GM12878 (cell line): ENCODE measurements around the gene CFAP54. TPM values are rescaled to one million over a fixed set of nuclear protein-coding genes. Genes with fewer than 3 reads are reported as not detected.

Experiments
- ATAC-seq: fragments of 200-7000 bp; cut with Tn5 transposase; 3 replicates; pipeline ENCODE4 v1.9.1; 2020; ENCODE audit warnings: mild to moderate bottlenecking, moderate library complexity
- BruUV-seq: library from RNA; stranded (reverse); fragments of 400-500 nt; replicated peaks from 2 replicates; lab custom pipeline; 2021; lab: Mats Ljungman, UMichigan
- CTCF ChIA-PET: fragments of 300-600 bp; sonication (Branson Sonifier 250); formaldehyde crosslinking; extraction: SDS; loops from one replicate; lab custom pipeline; 2021; ENCODE audit warnings: inconsistent platforms; lab: Yijun Ruan, JAX
- POLR2A ChIA-PET: fragments of 350-600 bp; formaldehyde crosslinking; extraction: SDS; loops from one replicate; lab custom pipeline; 2021; ENCODE audit warnings: inconsistent platforms; lab: Charles Lee
- RAD21 ChIA-PET: fragments of 300-600 bp; sonication (Branson Sonifier 250); formaldehyde crosslinking; loops from one replicate; lab custom pipeline; 2023; ENCODE audit warnings: antibody characterized with exemption; ENCODE audit not compliant: unreplicated experiment; lab: Charles Lee
- SMC1A ChIA-PET: fragments of 300-600 bp; sonication (Branson Sonifier 250); formaldehyde crosslinking; loops from one replicate; lab custom pipeline; 2023; ENCODE audit not compliant: unreplicated experiment, uncharacterized antibody; lab: Charles Lee
- DNase-seq: peaks from one replicate; pipeline ENCODE4 v3.0.0-alpha.2; 2011; ENCODE audit warnings: low read depth, low spot score
- FAIRE-seq: peaks from 3 replicates; lab custom pipeline; 2011; peaks lifted over from hg19 to GRCh38; lab: Jason Lieb, UNC
- H2AFZ ChIP-seq: 2 replicates; pipeline ENCODE4 v1.6.0; 2011; ENCODE audit warnings: low read depth, low read length, control low read depth; ENCODE audit not compliant: control insufficient read depth
- H3K27ac ChIP-seq: 2 replicates; pipeline ENCODE4 v1.5.1; 2011; ENCODE audit warnings: control low read depth; ENCODE audit not compliant: control insufficient read depth, insufficient read depth
- H3K27me3 ChIP-seq, 2 experiments: replicated peaks in 1 of 2; 2 replicates each; pipeline versions ENCODE4 v1.6.0 to v1.6.1; 2011; ENCODE audit warnings: low read length in 1 of 2; ENCODE audit not compliant: control insufficient read depth in 2 of 2, insufficient read depth in 2 of 2
- H3K36me3 ChIP-seq, 2 experiments: 2 replicates each; pipeline ENCODE4 v1.5.1; 2011; ENCODE audit warnings: low read length in 1 of 2; ENCODE audit not compliant: control insufficient read depth in 2 of 2, insufficient read depth in 2 of 2
- H3K4me1 ChIP-seq: 2 replicates; pipeline ENCODE4 v1.6.1; 2011; ENCODE audit warnings: mild to moderate bottlenecking, low read length, moderate library complexity, mixed read lengths; ENCODE audit not compliant: control insufficient read depth, insufficient read depth
- H3K4me2 ChIP-seq: 2 replicates; pipeline ENCODE4 v1.6.0; 2011; ENCODE audit warnings: control low read depth; ENCODE audit not compliant: control insufficient read depth, insufficient read depth
- H3K4me3 ChIP-seq: fragments of 200-600 bp; sonication (generic); 2 replicates; pipeline ENCODE4 v1.5.1; 2016
- H3K79me2 ChIP-seq: 2 replicates; pipeline ENCODE4 v1.6.0; 2011; ENCODE audit warnings: low read length; ENCODE audit not compliant: control insufficient read depth, insufficient read depth
- H3K9ac ChIP-seq: 2 replicates; pipeline ENCODE4 v1.8.0; 2011; ENCODE audit warnings: low read length, control low read depth, mixed read lengths; ENCODE audit not compliant: control insufficient read depth, insufficient read depth
- H3K9me3 ChIP-seq: replicated peaks from 3 replicates; pipeline ENCODE4 v1.5.1; 2011; ENCODE audit warnings: mild to moderate bottlenecking, low read length; ENCODE audit not compliant: control insufficient read depth, insufficient read depth
- H4K20me1 ChIP-seq: 2 replicates; pipeline ENCODE4 v1.6.0; 2011; ENCODE audit not compliant: control insufficient read depth, insufficient read depth
- DPF2 ChIP-seq: fragments of 450-650 bp; IDR thresholded peaks from 2 replicates; pipeline ENCODE4 v1.6.1; 2017; ENCODE audit warnings: mild to moderate bottlenecking
- EGR1 ChIP-seq, 2 experiments: IDR thresholded peaks; 1 replicate in 1 of 2; 2 replicates in 1 of 2; pipeline ENCODE4 v1.6.1; 2011 to 2012; ENCODE audit warnings: low read depth in 2 of 2, low read length in 2 of 2, borderline replicate concordance in 1 of 2, mild to moderate bottlenecking in 1 of 2, moderate library complexity in 1 of 2
- FOXK2 ChIP-seq: fragments of 450-650 bp; IDR thresholded peaks from 2 replicates; pipeline ENCODE4 v1.6.1; 2017; ENCODE audit warnings: mild to moderate bottlenecking, moderate library complexity
- HDGF ChIP-seq: fragments of 450-650 bp; IDR thresholded peaks from 2 replicates; pipeline ENCODE4 v1.6.1; 2016; ENCODE audit warnings: antibody characterized with exemption
- NFXL1 ChIP-seq: fragments of 450-650 bp; IDR thresholded peaks from 2 replicates; pipeline ENCODE4 v1.6.1; 2017; ENCODE audit warnings: antibody characterized with exemption, mild to moderate bottlenecking, borderline replicate concordance
- SMAD1 ChIP-seq: fragments of 450-650 bp; IDR thresholded peaks from 2 replicates; pipeline ENCODE4 v1.6.1; 2018; ENCODE audit warnings: mild to moderate bottlenecking, low read depth; ENCODE audit not compliant: partially characterized antibody
- ZBED1 ChIP-seq: IDR thresholded peaks from 2 replicates; pipeline ENCODE4 v1.6.1; 2016; ENCODE audit warnings: borderline replicate concordance
- ZNF207 ChIP-seq: fragments of 450-650 bp; IDR thresholded peaks from 2 replicates; pipeline ENCODE4 v1.6.1; 2014; ENCODE audit warnings: antibody characterized with exemption, mild to moderate bottlenecking, borderline replicate concordance
- WGBS: methylation state at CpG from one replicate; pipeline ENCODE4 v1.1.6; 2016; ENCODE audit warnings: low lambda C conversion rate; ENCODE audit not compliant: insufficient replicate concordance, insufficient coverage; ENCODE audit errors: missing lambda C conversion rate; 5-methylcytosine and 5-hydroxymethylcytosine counted together
- in situ Hi-C: fragments of 300-500 bp; cut with MboI; formaldehyde crosslinking; loops from 9 replicates; pipeline ENCODE4 v1.14.3; 2018; ENCODE audit warnings: mixed read lengths
- intact Hi-C: fragments of 100-400 bp; cut with micrococcal nuclease; formaldehyde crosslinking; loops from one replicate; pipeline ENCODE4 v1.14.2; 2022; ENCODE audit not compliant: unreplicated experiment
- polyA plus RNA-seq, 11 experiments: library from polyadenylated mRNA; depleted of rRNA in 4 of 11; unstranded in 6 of 11; stranded (reverse) in 5 of 11; fragments of >200 nt; fragmentation: Nextera tagmentation in 4 of 11; fragmentation: Illumina TruSeq in 1 of 11; extraction: Ambion mirVana in 4 of 11; extraction: Trizol in 1 of 11; gene quantifications; 1 replicate in 1 of 11; 2 replicates in 10 of 11; pipeline versions ENCODE4 v1.2.1 to v1.2.3, GENCODE V29; 2011 to 2016; ENCODE audit warnings: inconsistent platforms in 2 of 11, missing spikeins in 2 of 11, low read depth in 1 of 11
- total RNA-seq, 4 experiments: library from RNA; depleted of rRNA in 3 of 4; stranded (reverse); fragments of >200 nt in 3 of 4; fragmentation: Illumina TruSeq in 1 of 4; extraction: Trizol in 1 of 4; gene quantifications; 2 replicates each; pipeline versions ENCODE4 v1.2.1 to v1.2.3, GENCODE V29; 2013 to 2021
- TF ChIP-seq, protein P1 (sequence below): fragments of 450-650 bp; IDR thresholded peaks from 2 replicates; pipeline ENCODE4 v1.6.1; 2017; ENCODE audit warnings: low read depth, mild to moderate bottlenecking, moderate library complexity
- TF ChIP-seq, protein P2 (sequence below): IDR thresholded peaks from 2 replicates; pipeline ENCODE4 v1.6.1; 2011; ENCODE audit warnings: borderline replicate concordance, low read depth, mild to moderate bottlenecking, moderate library complexity, low read length; ENCODE audit not compliant: insufficient read depth, poor library complexity, severe bottlenecking
- TF ChIP-seq, protein P3 (sequence below): fragments of 450-650 bp; IDR thresholded peaks from 2 replicates; pipeline ENCODE4 v1.6.1; 2018; ENCODE audit warnings: borderline replicate concordance, mild to moderate bottlenecking; ENCODE audit not compliant: partially characterized antibody
- TF ChIP-seq, protein P4 (sequence below): IDR thresholded peaks from 2 replicates; pipeline ENCODE4 v1.6.1; 2012; ENCODE audit warnings: mild to moderate bottlenecking, low read depth, low read length

The CFAP54 gene
- total and polyA plus RNA-seq, 10 of the 15 experiments (the other 5 are each of a cell fraction or from before 2014, with no cell fraction given), result 0.19 to 1.5 (median 0.56) TPM

- TF ChIP-seq SMAD1 (no peak), DPF2 (no peak)
- TF ChIP-seq, protein P1, sequence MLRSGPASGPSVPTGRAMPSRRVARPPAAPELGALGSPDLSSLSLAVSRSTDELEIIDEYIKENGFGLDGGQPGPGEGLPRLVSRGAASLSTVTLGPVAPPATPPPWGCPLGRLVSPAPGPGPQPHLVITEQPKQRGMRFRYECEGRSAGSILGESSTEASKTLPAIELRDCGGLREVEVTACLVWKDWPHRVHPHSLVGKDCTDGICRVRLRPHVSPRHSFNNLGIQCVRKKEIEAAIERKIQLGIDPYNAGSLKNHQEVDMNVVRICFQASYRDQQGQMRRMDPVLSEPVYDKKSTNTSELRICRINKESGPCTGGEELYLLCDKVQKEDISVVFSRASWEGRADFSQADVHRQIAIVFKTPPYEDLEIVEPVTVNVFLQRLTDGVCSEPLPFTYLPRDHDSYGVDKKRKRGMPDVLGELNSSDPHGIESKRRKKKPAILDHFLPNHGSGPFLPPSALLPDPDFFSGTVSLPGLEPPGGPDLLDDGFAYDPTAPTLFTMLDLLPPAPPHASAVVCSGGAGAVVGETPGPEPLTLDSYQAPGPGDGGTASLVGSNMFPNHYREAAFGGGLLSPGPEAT, result no peak
- TF ChIP-seq, protein P2, sequence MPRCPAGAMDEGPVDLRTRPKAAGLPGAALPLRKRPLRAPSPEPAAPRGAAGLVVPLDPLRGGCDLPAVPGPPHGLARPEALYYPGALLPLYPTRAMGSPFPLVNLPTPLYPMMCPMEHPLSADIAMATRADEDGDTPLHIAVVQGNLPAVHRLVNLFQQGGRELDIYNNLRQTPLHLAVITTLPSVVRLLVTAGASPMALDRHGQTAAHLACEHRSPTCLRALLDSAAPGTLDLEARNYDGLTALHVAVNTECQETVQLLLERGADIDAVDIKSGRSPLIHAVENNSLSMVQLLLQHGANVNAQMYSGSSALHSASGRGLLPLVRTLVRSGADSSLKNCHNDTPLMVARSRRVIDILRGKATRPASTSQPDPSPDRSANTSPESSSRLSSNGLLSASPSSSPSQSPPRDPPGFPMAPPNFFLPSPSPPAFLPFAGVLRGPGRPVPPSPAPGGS, result no peak
Measured at GRCh38 chr12:96892104-96892503, 402.7 kb downstream of the CFAP54 start (continued).

DNA sequence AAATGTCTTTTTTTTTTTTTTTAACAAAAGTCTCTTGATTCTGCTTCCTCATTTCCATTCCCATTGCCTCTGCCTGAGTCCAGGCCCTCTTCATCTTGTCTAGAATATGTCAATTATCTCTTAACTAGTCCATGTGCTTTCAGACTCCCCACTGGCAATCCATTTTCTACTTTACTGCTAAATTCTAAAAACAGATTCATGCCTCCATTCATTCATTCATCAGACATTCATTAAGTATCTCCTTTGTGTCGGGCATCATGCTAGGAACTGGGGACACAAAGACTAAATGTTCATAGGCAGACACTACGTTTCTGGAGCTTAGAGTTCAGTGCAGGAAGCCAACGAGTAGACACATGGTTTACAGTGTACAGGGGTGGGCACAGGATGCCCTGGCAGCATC, 408.0 kb downstream of the CFAP54 start:
- ChIA-PET POLR2A (no interaction called here), SMC1A (no interaction called here), RAD21 (no interaction called here), CTCF (interaction anchor here (1.0 kb wide), 1 partner anchor 9 kb away, joined by 3 read pairs; no protein-coding TSS in a partner anchor)
- no peak overlapping the region for H3K4me3 ChIP-seq
- no peaks in the 10 kb centered on the region; the same call in 2 of the 3 replicates for H3K9me3 ChIP-seq
- no peak overlapping the region for H3K27ac ChIP-seq
- no peaks in the 10 kb centered on the region for H3K36me3 ChIP-seq
- no peaks in the 10 kb centered on the region for H3K79me2 ChIP-seq
- H4K20me1 ChIP-seq, result no peaks in the 10 kb centered on the region
- H3K9ac ChIP-seq, result no peak overlapping the region
- FAIRE-seq, result no peak
- no peaks in the 10 kb centered on the region for H3K4me1 ChIP-seq
- no peaks in the 10 kb centered on the region for H3K27me3 ChIP-seq
- 30% methylated on average over 3 of the region's 3 CpGs for WGBS
- no TSS peak for BruUV-seq
- no peak overlapping the region for H3K4me2 ChIP-seq
- intact Hi-C loops, result no loop called here
- ATAC-seq, result no peak
- in situ Hi-C loops, result no loop called here
- H2AFZ ChIP-seq, result no peak overlapping the region
- DNase-seq, result no peak
- TF ChIP-seq ZBED1, result no peak
- TF ChIP-seq, protein P3, sequence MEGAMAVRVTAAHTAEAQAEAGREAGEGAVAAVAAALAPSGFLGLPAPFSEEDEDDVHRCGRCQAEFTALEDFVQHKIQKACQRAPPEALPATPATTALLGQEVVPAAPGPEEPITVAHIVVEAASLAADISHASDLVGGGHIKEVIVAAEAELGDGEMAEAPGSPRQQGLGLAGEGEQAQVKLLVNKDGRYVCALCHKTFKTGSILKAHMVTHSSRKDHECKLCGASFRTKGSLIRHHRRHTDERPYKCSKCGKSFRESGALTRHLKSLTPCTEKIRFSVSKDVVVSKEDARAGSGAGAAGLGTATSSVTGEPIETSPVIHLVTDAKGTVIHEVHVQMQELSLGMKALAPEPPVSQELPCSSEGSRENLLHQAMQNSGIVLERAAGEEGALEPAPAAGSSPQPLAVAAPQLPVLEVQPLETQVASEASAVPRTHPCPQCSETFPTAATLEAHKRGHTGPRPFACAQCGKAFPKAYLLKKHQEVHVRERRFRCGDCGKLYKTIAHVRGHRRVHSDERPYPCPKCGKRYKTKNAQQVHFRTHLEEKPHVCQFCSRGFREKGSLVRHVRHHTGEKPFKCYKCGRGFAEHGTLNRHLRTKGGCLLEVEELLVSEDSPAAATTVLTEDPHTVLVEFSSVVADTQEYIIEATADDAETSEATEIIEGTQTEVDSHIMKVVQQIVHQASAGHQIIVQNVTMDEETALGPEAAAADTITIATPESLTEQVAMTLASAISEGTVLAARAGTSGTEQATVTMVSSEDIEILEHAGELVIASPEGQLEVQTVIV, result no peak
- no peak for TF ChIP-seq EGR1 (IDR thresholded peaks at IDR 0.05; ENCODE audit: borderline replicate concordance in 1 of 2, low read depth in 2 of 2, low read length in 2 of 2)
- no peak for TF ChIP-seq ZNF207
- TF ChIP-seq FOXK2, result no peak
- no peak for TF ChIP-seq NFXL1
- TF ChIP-seq, protein P4, sequence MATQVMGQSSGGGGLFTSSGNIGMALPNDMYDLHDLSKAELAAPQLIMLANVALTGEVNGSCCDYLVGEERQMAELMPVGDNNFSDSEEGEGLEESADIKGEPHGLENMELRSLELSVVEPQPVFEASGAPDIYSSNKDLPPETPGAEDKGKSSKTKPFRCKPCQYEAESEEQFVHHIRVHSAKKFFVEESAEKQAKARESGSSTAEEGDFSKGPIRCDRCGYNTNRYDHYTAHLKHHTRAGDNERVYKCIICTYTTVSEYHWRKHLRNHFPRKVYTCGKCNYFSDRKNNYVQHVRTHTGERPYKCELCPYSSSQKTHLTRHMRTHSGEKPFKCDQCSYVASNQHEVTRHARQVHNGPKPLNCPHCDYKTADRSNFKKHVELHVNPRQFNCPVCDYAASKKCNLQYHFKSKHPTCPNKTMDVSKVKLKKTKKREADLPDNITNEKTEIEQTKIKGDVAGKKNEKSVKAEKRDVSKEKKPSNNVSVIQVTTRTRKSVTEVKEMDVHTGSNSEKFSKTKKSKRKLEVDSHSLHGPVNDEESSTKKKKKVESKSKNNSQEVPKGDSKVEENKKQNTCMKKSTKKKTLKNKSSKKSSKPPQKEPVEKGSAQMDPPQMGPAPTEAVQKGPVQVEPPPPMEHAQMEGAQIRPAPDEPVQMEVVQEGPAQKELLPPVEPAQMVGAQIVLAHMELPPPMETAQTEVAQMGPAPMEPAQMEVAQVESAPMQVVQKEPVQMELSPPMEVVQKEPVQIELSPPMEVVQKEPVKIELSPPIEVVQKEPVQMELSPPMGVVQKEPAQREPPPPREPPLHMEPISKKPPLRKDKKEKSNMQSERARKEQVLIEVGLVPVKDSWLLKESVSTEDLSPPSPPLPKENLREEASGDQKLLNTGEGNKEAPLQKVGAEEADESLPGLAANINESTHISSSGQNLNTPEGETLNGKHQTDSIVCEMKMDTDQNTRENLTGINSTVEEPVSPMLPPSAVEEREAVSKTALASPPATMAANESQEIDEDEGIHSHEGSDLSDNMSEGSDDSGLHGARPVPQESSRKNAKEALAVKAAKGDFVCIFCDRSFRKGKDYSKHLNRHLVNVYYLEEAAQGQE, result no peak
- no peak for TF ChIP-seq HDGF
